MM.1S (cell line): ENCODE results near the gene OR4K2.
"Not testable (repeated sequence)": the region's sequence is repeated elsewhere in the genome, so short reads cannot be mapped to it uniquely, and the experiment has no call there.

Experiments used
- DNase-seq: peaks from one replicate; pipeline ENCODE4 v3.0.0-alpha.2; 2015
- H2AFZ ChIP-seq: fragments of 300-600 bp; sonication (generic); 2 replicates; pipeline ENCODE4 v1.6.0; 2016; ENCODE audit warnings: antibody characterized with exemption, low read length
- H3F3A ChIP-seq: fragments of 300-600 bp; sonication (generic); 2 replicates; pipeline ENCODE4 v1.6.1; 2016; ENCODE audit warnings: mild to moderate bottlenecking, antibody characterized with exemption, low read length, moderate library complexity, mixed read lengths; ENCODE audit not compliant: insufficient read depth
- H3K27ac ChIP-seq: fragments of 300-600 bp; sonication (generic); 2 replicates; pipeline ENCODE4 v1.5.1; 2016; ENCODE audit warnings: mild to moderate bottlenecking, low read length
- H3K27me3 ChIP-seq: fragments of 300-600 bp; sonication (generic); replicated peaks from 2 replicates; pipeline ENCODE4 v1.6.0; 2016; ENCODE audit warnings: low read length; ENCODE audit not compliant: insufficient read depth
- H3K36me3 ChIP-seq: fragments of 300-600 bp; sonication (generic); replicated peaks from 2 replicates; pipeline ENCODE4 v1.6.1; 2016; ENCODE audit warnings: mild to moderate bottlenecking, low read length, mixed read lengths; ENCODE audit not compliant: insufficient read depth
- H3K4me1 ChIP-seq: fragments of 300-600 bp; sonication (generic); 2 replicates; pipeline ENCODE4 v1.6.1; 2016; ENCODE audit warnings: low read length, mixed read lengths
- H3K4me2 ChIP-seq: fragments of 300-600 bp; sonication (generic); 2 replicates; pipeline ENCODE4 v1.6.0; 2016; ENCODE audit warnings: low read depth, low read length
- H3K4me3 ChIP-seq: fragments of 300-600 bp; sonication (generic); 2 replicates; pipeline ENCODE4 v1.5.1; 2016; ENCODE audit warnings: low read length, mixed read lengths
- H3K79me2 ChIP-seq: fragments of 300-600 bp; sonication (generic); 2 replicates; pipeline ENCODE4 v1.6.1; 2016; ENCODE audit warnings: mixed run types, low read length, mixed read lengths
- H3K9ac ChIP-seq: fragments of 300-600 bp; sonication (generic); 2 replicates; pipeline ENCODE4 v1.6.1; 2016; ENCODE audit warnings: low read length, mixed read lengths
- H3K9me2 ChIP-seq: fragments of 300-600 bp; sonication (generic); replicated peaks from 2 replicates; pipeline ENCODE4 v1.6.1; 2016; ENCODE audit warnings: mild to moderate bottlenecking, low read length, mixed read lengths; ENCODE audit not compliant: insufficient read depth
- H3K9me3 ChIP-seq: fragments of 300-600 bp; sonication (generic); replicated peaks from 2 replicates; pipeline ENCODE4 v1.6.1; 2016; ENCODE audit warnings: mild to moderate bottlenecking, low read length, mixed read lengths; ENCODE audit not compliant: insufficient read depth
- H4K20me1 ChIP-seq: fragments of 300-600 bp; sonication (generic); 2 replicates; pipeline ENCODE4 v1.6.1; 2016; ENCODE audit warnings: mild to moderate bottlenecking, low read length, moderate library complexity, mixed read lengths; ENCODE audit not compliant: insufficient read depth
- CTCF ChIP-seq: fragments of 300-600 bp; sonication (generic); IDR thresholded peaks from 2 replicates; pipeline ENCODE4 v1.5.1; 2016; ENCODE audit warnings: antibody characterized with exemption, low read length, mixed read lengths
- EZH2 ChIP-seq: fragments of 300-600 bp; sonication (generic); optimal IDR thresholded peaks from 2 replicates; pipeline ENCODE3; 2017; ENCODE audit warnings: low read depth, mild to moderate bottlenecking, antibody characterized with exemption, low read length, mixed read lengths
- EZH2phosphoT487 ChIP-seq: fragments of 300-600 bp; sonication (generic); IDR thresholded peaks from 2 replicates; pipeline ENCODE4 v1.6.1; 2018; ENCODE audit warnings: antibody characterized with exemption, low read length

OR4K2 gene

GRCh38 chr14:19838433-19838832 is 36.5 kb upstream of the OR4K2 start:
- Histone ChIP-seq H3K4me2 (no peak overlapping the region), H3K27ac (no peak overlapping the region), H3K9ac (no peak overlapping the region), H3K36me3 (no peaks in the 10 kb centered on the region), H3K4me3 (no peak overlapping the region), H3K27me3 (no peaks in the 10 kb centered on the region), H4K20me1 (no peaks in the 10 kb centered on the region), H3F3A (no peaks in the 10 kb centered on the region), H3K79me2 (no peaks in the 10 kb centered on the region), H2AFZ (no peak overlapping the region), H3K9me2 (no peaks in the 10 kb centered on the region), H3K9me3 (no peaks in the 10 kb centered on the region), H3K4me1 (no peaks in the 10 kb centered on the region)
- TF ChIP-seq EZH2 (no peak), CTCF (no peak), EZH2phosphoT487 (no peak)
- DNase-seq, result no peak

GRCh38 chr14:19851365-19851764 is 23.6 kb upstream of the OR4K2 start:
- no peaks in the 10 kb centered on the region for H4K20me1 ChIP-seq
- no peak for DNase-seq
- TF ChIP-seq EZH2phosphoT487 (no peak), EZH2 (no peak), CTCF (no peak)
- H3K9me2 ChIP-seq, result no peaks in the 10 kb centered on the region
- no peak overlapping the region for H3K9ac ChIP-seq
- H3K4me1 ChIP-seq, result no peaks in the 10 kb centered on the region
- H3K9me3 ChIP-seq, result no peaks in the 10 kb centered on the region
- no peak overlapping the region for H3K27ac ChIP-seq
- H3F3A ChIP-seq, result no peaks in the 10 kb centered on the region
- H2AFZ ChIP-seq, result no peak overlapping the region
- no peaks in the 10 kb centered on the region for H3K36me3 ChIP-seq
- H3K79me2 ChIP-seq, result no peaks in the 10 kb centered on the region
- H3K27me3 ChIP-seq, result no peaks in the 10 kb centered on the region
- H3K4me3 ChIP-seq, result no peak overlapping the region
- no peak overlapping the region for H3K4me2 ChIP-seq

GRCh38 chr14:19866061-19866669 is 8.8 kb upstream of the OR4K2 start:
- not testable (repeated sequence) for H3K4me2 ChIP-seq, H3K27me3 ChIP-seq, H3F3A ChIP-seq, H3K4me1 ChIP-seq, H3K4me3 ChIP-seq, DNase-seq, H2AFZ ChIP-seq, H3K9me3 ChIP-seq, H3K79me2 ChIP-seq, H3K36me3 ChIP-seq, H4K20me1 ChIP-seq, H3K9me2 ChIP-seq, H3K9ac ChIP-seq, H3K27ac ChIP-seq

GRCh38 chr14:19873178-19873577 is 1.8 kb upstream of the OR4K2 start:
- Histone ChIP-seq H2AFZ (no peak overlapping the region), H3K79me2 (no peaks in the 10 kb centered on the region), H3K4me1 (no peaks in the 10 kb centered on the region), H3K4me2 (no peak overlapping the region), H3K27me3 (no peaks in the 10 kb centered on the region), H3F3A (no peaks in the 10 kb centered on the region), H3K9ac (no peak overlapping the region), H3K9me3 (no peaks in the 10 kb centered on the region), H3K9me2 (no peaks in the 10 kb centered on the region), H4K20me1 (no peaks in the 10 kb centered on the region), H3K4me3 (no peak overlapping the region), H3K27ac (no peak overlapping the region), H3K36me3 (no peaks in the 10 kb centered on the region)
- DNase-seq, result no peak
- no peak for TF ChIP-seq EZH2
